HepG2 (cell line): ENCODE results near the gene IMP3. TPM values are rescaled to one million over a fixed set of nuclear protein-coding genes. Genes with fewer than 3 reads are reported as not detected.

Source experiments
- ARNT2 ChIP-seq: sonication (generic); formaldehyde crosslinking; IDR thresholded peaks from 2 replicates; pipeline ENCODE4 v1.8.0; 2022; ENCODE audit warnings: mild to moderate bottlenecking, low read depth, missing genetic modification reagents, moderate library complexity
- CCDC6 ChIP-seq: sonication (generic); formaldehyde crosslinking; IDR thresholded peaks from 2 replicates; pipeline ENCODE4 v1.8.1; 2022; ENCODE audit warnings: mild to moderate bottlenecking, missing genetic modification reagents, moderate library complexity
- CSRNP1 ChIP-seq: sonication (generic); formaldehyde crosslinking; IDR thresholded peaks from 2 replicates; pipeline ENCODE4 v1.8.1; 2023; ENCODE audit warnings: mild to moderate bottlenecking, missing genetic modification reagents
- DMAP1 ChIP-seq: IDR thresholded peaks from 2 replicates; pipeline ENCODE4 v1.6.1; 2016
- GPN1 ChIP-seq: sonication (generic); formaldehyde crosslinking; IDR thresholded peaks from 2 replicates; pipeline ENCODE4 v1.5.1; 2020; ENCODE audit warnings: missing genetic modification reagents, borderline replicate concordance
- HMGXB4 ChIP-seq, 2 experiments: sonication (generic) in 1 of 2; formaldehyde crosslinking in 1 of 2; IDR thresholded peaks; 2 replicates each; pipeline versions ENCODE4 v1.4.0 to v1.6.1; 2018 to 2020; ENCODE audit warnings: missing genetic modification reagents in 2 of 2, borderline replicate concordance in 1 of 2, low read depth in 1 of 2, mild to moderate bottlenecking in 1 of 2, missing biosample characterization in 1 of 2
- KDM5B ChIP-seq: sonication (generic); formaldehyde crosslinking; IDR thresholded peaks from 2 replicates; pipeline ENCODE4 v1.4.0; 2020; ENCODE audit warnings: missing genetic modification reagents, mild to moderate bottlenecking, borderline replicate concordance
- KLF16 ChIP-seq, 2 experiments: sonication (generic) in 1 of 2; formaldehyde crosslinking in 1 of 2; IDR thresholded peaks; 2 replicates each; pipeline versions ENCODE4 v1.6.1 to v1.8.0; 2016 to 2023; ENCODE audit warnings: missing genetic modification reagents in 2 of 2, missing compliant biosample characterization in 1 of 2
- NFAT5 ChIP-seq: sonication (generic); formaldehyde crosslinking; IDR thresholded peaks from 2 replicates; pipeline ENCODE4 v1.4.0; 2020; ENCODE audit warnings: missing genetic modification reagents
- NFYB ChIP-seq: sonication (generic); formaldehyde crosslinking; IDR thresholded peaks from 2 replicates; pipeline ENCODE4 v1.4.0; 2020; ENCODE audit warnings: missing genetic modification reagents
- RARA ChIP-seq: IDR thresholded peaks from 2 replicates; pipeline ENCODE4 v1.6.1; 2016; ENCODE audit warnings: missing genetic modification reagents, missing compliant biosample characterization
- SP4 ChIP-seq: sonication (generic); formaldehyde crosslinking; IDR thresholded peaks from 2 replicates; pipeline ENCODE4 v1.8.1; 2023; ENCODE audit warnings: mild to moderate bottlenecking, missing genetic modification reagents
- THAP7 ChIP-seq: sonication (generic); formaldehyde crosslinking; IDR thresholded peaks from 2 replicates; pipeline ENCODE4 v1.8.1; 2023; ENCODE audit warnings: mild to moderate bottlenecking, missing genetic modification reagents
- ZC3H13 ChIP-seq: sonication (generic); formaldehyde crosslinking; IDR thresholded peaks from 2 replicates; pipeline ENCODE4 v1.8.1; 2023; ENCODE audit warnings: mild to moderate bottlenecking, missing genetic modification reagents, moderate library complexity
- ZNF326 ChIP-seq: sonication (generic); formaldehyde crosslinking; IDR thresholded peaks from 2 replicates; pipeline ENCODE4 v1.4.0; 2020; ENCODE audit warnings: missing genetic modification reagents, borderline replicate concordance
- ZNF891 ChIP-seq: sonication (generic); formaldehyde crosslinking; IDR thresholded peaks from 2 replicates; pipeline ENCODE4 v1.5.0; 2020; ENCODE audit warnings: mild to moderate bottlenecking, missing genetic modification reagents
- polyA plus RNA-seq, 8 experiments: library from polyadenylated mRNA; depleted of rRNA in 3 of 8; stranded (reverse) in 7 of 8; unstranded in 1 of 8; fragments of >200 nt; fragmentation: Illumina TruSeq in 4 of 8; extraction: Trizol in 4 of 8; gene quantifications; 2 replicates each; pipeline versions ENCODE4 v1.2.1 to v1.2.3, GENCODE V29; 2011 to 2016; ENCODE audit warnings: low read depth in 4 of 8, missing spikeins in 1 of 8, mixed read lengths in 1 of 8; ENCODE audit not compliant: insufficient read depth in 1 of 8
- total RNA-seq, 5 experiments: library from RNA; depleted of rRNA; stranded (reverse); fragments of >200 nt; fragmentation: Illumina TruSeq; extraction: Trizol; gene quantifications; 2 replicates each; pipeline ENCODE4 v1.2.3, GENCODE V29; 2016; ENCODE audit warnings: low read depth in 1 of 5

IMP3 gene
- total and polyA plus RNA-seq, 2 of the 13 experiments (the other 11 are each of a cell fraction or from before 2014, with no cell fraction given) = 38.3 to 143 TPM

- no peak for TF ChIP-seq ZNF891
- TF ChIP-seq ZNF326 (CRISPR knock-in tag) = no peak
- no peak for TF ChIP-seq KDM5B (CRISPR knock-in tag)
- TF ChIP-seq ZC3H13 (CRISPR knock-in tag) = 0 out of 2 replicates have a peak, but pooled peaks have one; percentile 43
- TF ChIP-seq GPN1 = no peak
- TF ChIP-seq HMGXB4 (CRISPR knock-in tag; IDR thresholded peaks at IDR 0.05; ENCODE audit: borderline replicate concordance in 1 of 2, low read depth in 1 of 2) = no peak
- no peak for TF ChIP-seq ARNT2 (CRISPR knock-in tag)
- peak; percentile 91 for TF ChIP-seq RARA (CRISPR knock-in tag)
- TF ChIP-seq NFAT5 (CRISPR knock-in tag) = no peak
- no peak for TF ChIP-seq CSRNP1 (CRISPR knock-in tag)
- no peak for TF ChIP-seq DMAP1
- no peak for TF ChIP-seq NFYB
- TF ChIP-seq THAP7 (CRISPR knock-in tag) = no peak
- TF ChIP-seq KLF16 (CRISPR knock-in tag; IDR thresholded peaks at IDR 0.05) = no peak
- peak; percentile 46; the same call in 1 of the 2 replicates for TF ChIP-seq CCDC6
- peak; percentile 41; the same call in 1 of the 2 replicates for TF ChIP-seq SP4 (CRISPR knock-in tag)
Measured at GRCh38 chr15:75663931-75664421, 24.0 kb upstream of the IMP3 start (continued).
